Measurements from ENCODE around the gene NUMB.
"Not testable (repeated sequence)": the region's sequence is repeated elsewhere in the genome, so short reads cannot be mapped to it uniquely, and the experiment has no call there.

NUMB gene

GRCh38 chr14:73402579-73402978, 55.8 kb downstream of the NUMB start:
- Histone ChIP-seq H3K4me1 (ENCODE audit: control extremely low read depth in 1 of 4, control insufficient read depth in 4 of 4, insufficient read depth in 4 of 4, low read length in 3 of 4) (no peaks in the 10 kb centered on the region), H3K36me3 (ENCODE audit: control insufficient read depth in 4 of 4, insufficient read depth in 4 of 4, low read length in 3 of 4) (peaks cover 0 to 7% (median 4%) of the 10 kb centered on the region in 4 experiments), H3K27me3 (replicated peaks in 2 of 5; ENCODE audit: control insufficient read depth in 4 of 5, insufficient read depth in 5 of 5, low read length in 4 of 5) (no peaks in the 10 kb centered on the region), H3K4me3 (ENCODE audit: control insufficient read depth in 1 of 7, extremely low read depth in 1 of 7, insufficient read depth in 4 of 7, low read depth in 2 of 7, low read length in 6 of 7) (no peak overlapping the region), H3K9me3 (ENCODE audit: control extremely low read depth in 1 of 5, control insufficient read depth in 4 of 5, insufficient read depth in 2 of 5, low read depth in 1 of 5, low read length in 4 of 5) (peaks cover 0 to 5% (median 0%) of the 10 kb centered on the region in 5 experiments), H3K27ac (ENCODE audit: insufficient read depth in 1 of 2, low read depth in 1 of 2, low read length in 2 of 2, poor library complexity in 1 of 2, severe bottlenecking in 2 of 2) (no peak overlapping the region)
- CTCF ChIA-PET: interaction anchor here (0.6 to 2.0 kb wide), 5 partner anchors 8 to 69 kb away, joined by 3 to 4 read pairs (median 3); no protein-coding TSS in a partner anchor
- 100% methylated on average over 1 of the region's 2 CpGs for WGBS (ENCODE audit: insufficient coverage)
- POLR2A ChIA-PET: no interaction called here
- no peak for DNase-seq

GRCh38 chr14:73397810-73398209, 60.5 kb downstream of the NUMB start:
- no peak overlapping the region for H3K27ac ChIP-seq (ENCODE audit: insufficient read depth in 1 of 2, low read depth in 1 of 2, low read length in 2 of 2, poor library complexity in 1 of 2, severe bottlenecking in 2 of 2)
- CTCF ChIA-PET: no interaction called here
- no peaks in the 10 kb centered on the region for H3K9me3 ChIP-seq (ENCODE audit: control extremely low read depth in 1 of 5, control insufficient read depth in 4 of 5, insufficient read depth in 2 of 5, low read depth in 1 of 5, low read length in 4 of 5)
- POLR2A ChIA-PET: no interaction called here
- WGBS (ENCODE audit: insufficient coverage): 94% methylated on average over 2 of the region's 3 CpGs
- DNase-seq: no peak
- H3K27me3 ChIP-seq (replicated peaks in 2 of 5; ENCODE audit: control insufficient read depth in 4 of 5, insufficient read depth in 5 of 5, low read length in 4 of 5): no peaks in the 10 kb centered on the region
- H3K36me3 ChIP-seq (ENCODE audit: control insufficient read depth in 4 of 4, insufficient read depth in 4 of 4, low read length in 3 of 4): peaks cover 0 to 3% (median 2%) of the 10 kb centered on the region in 4 experiments
- no peaks in the 10 kb centered on the region for H3K4me1 ChIP-seq (ENCODE audit: control extremely low read depth in 1 of 4, control insufficient read depth in 4 of 4, insufficient read depth in 4 of 4, low read length in 3 of 4)
- H3K4me3 ChIP-seq (ENCODE audit: control insufficient read depth in 1 of 7, extremely low read depth in 1 of 7, insufficient read depth in 4 of 7, low read depth in 2 of 7, low read length in 6 of 7): no peak overlapping the region

- Histone ChIP-seq H3K27me3 (replicated peaks in 2 of 5; ENCODE audit: control insufficient read depth in 4 of 5, insufficient read depth in 5 of 5, low read length in 4 of 5) (no peaks in the 10 kb centered on the region), H3K4me3 (ENCODE audit: control insufficient read depth in 1 of 7, extremely low read depth in 1 of 7, insufficient read depth in 4 of 7, low read depth in 2 of 7, low read length in 6 of 7) (no peak overlapping the region), H3K36me3 (ENCODE audit: control insufficient read depth in 4 of 4, insufficient read depth in 4 of 4, low read length in 3 of 4) (peaks cover 0 to 7% (median 1%) of the 10 kb centered on the region in 4 experiments), H3K27ac (ENCODE audit: insufficient read depth in 1 of 2, low read depth in 1 of 2, low read length in 2 of 2, poor library complexity in 1 of 2, severe bottlenecking in 2 of 2) (no peak overlapping the region), H3K9me3 (ENCODE audit: control extremely low read depth in 1 of 5, control insufficient read depth in 4 of 5, insufficient read depth in 2 of 5, low read depth in 1 of 5, low read length in 4 of 5) (no peaks in the 10 kb centered on the region), H3K4me1 (ENCODE audit: control extremely low read depth in 1 of 4, control insufficient read depth in 4 of 4, insufficient read depth in 4 of 4, low read length in 3 of 4) (no peaks in the 10 kb centered on the region)
- ChIA-PET POLR2A (interaction anchor here (0.6 kb wide), 1 partner anchor 294 kb away, joined by 9 read pairs; no protein-coding TSS in a partner anchor), CTCF (interaction anchor here (0.6 to 1.3 kb wide), 2 partner anchors 9 to 83 kb away, joined by 3 read pairs; no protein-coding TSS in a partner anchor)
- 100% methylated on average over 1 of the region's 1 CpG for WGBS (ENCODE audit: insufficient coverage)
- no peak for DNase-seq
Observed at GRCh38 chr14:73394317-73394716, 64.0 kb downstream of the NUMB start.

- ChIA-PET CTCF (no interaction called here), POLR2A (no interaction called here)
- Histone ChIP-seq H3K27me3 (replicated peaks in 2 of 5; ENCODE audit: control insufficient read depth in 4 of 5, insufficient read depth in 5 of 5, low read length in 4 of 5) (no peaks in the 10 kb centered on the region), H3K27ac (ENCODE audit: insufficient read depth in 1 of 2, low read depth in 1 of 2, low read length in 2 of 2, poor library complexity in 1 of 2, severe bottlenecking in 2 of 2) (no peak overlapping the region), H3K4me3 (ENCODE audit: control insufficient read depth in 1 of 7, extremely low read depth in 1 of 7, insufficient read depth in 4 of 7, low read depth in 2 of 7, low read length in 6 of 7) (no peak overlapping the region), H3K4me1 (ENCODE audit: control extremely low read depth in 1 of 4, control insufficient read depth in 4 of 4, insufficient read depth in 4 of 4, low read length in 3 of 4) (no peaks in the 10 kb centered on the region), H3K9me3 (ENCODE audit: control extremely low read depth in 1 of 5, control insufficient read depth in 4 of 5, insufficient read depth in 2 of 5, low read depth in 1 of 5, low read length in 4 of 5) (no peaks in the 10 kb centered on the region), H3K36me3 (ENCODE audit: control insufficient read depth in 4 of 4, insufficient read depth in 4 of 4, low read length in 3 of 4) (peaks cover 0 to 7% (median 1%) of the 10 kb centered on the region in 4 experiments)
- no peak for DNase-seq
Observed at GRCh38 chr14:73393375-73393774, 65.0 kb downstream of the NUMB start.

- Histone ChIP-seq H3K4me3 (ENCODE audit: control insufficient read depth in 1 of 7, extremely low read depth in 1 of 7, insufficient read depth in 4 of 7, low read depth in 2 of 7, low read length in 6 of 7) (no peak overlapping the region), H3K4me1 (ENCODE audit: control extremely low read depth in 1 of 4, control insufficient read depth in 4 of 4, insufficient read depth in 4 of 4, low read length in 3 of 4) (no peaks in the 10 kb centered on the region), H3K36me3 (ENCODE audit: control insufficient read depth in 4 of 4, insufficient read depth in 4 of 4, low read length in 3 of 4) (peaks cover 0 to 7% (median 2%) of the 10 kb centered on the region in 4 experiments), H3K27me3 (replicated peaks in 2 of 5; ENCODE audit: control insufficient read depth in 4 of 5, insufficient read depth in 5 of 5, low read length in 4 of 5) (no peaks in the 10 kb centered on the region), H3K27ac (ENCODE audit: insufficient read depth in 1 of 2, low read depth in 1 of 2, low read length in 2 of 2, poor library complexity in 1 of 2, severe bottlenecking in 2 of 2) (no peak overlapping the region), H3K9me3 (ENCODE audit: control extremely low read depth in 1 of 5, control insufficient read depth in 4 of 5, insufficient read depth in 2 of 5, low read depth in 1 of 5, low read length in 4 of 5) (no peaks in the 10 kb centered on the region)
- no peak for DNase-seq
- 82% methylated on average over 2 of the region's 4 CpGs for WGBS (ENCODE audit: insufficient coverage)
- ChIA-PET POLR2A (no interaction called here), CTCF (interaction anchor here (1.4 kb wide), 1 partner anchor 10 kb away, joined by 3 read pairs; no protein-coding TSS in a partner anchor)
Observed at GRCh38 chr14:73392329-73393257, 65.8 kb downstream of the NUMB start.

- CTCF ChIA-PET; H3K36me3 ChIP-seq (ENCODE audit: control insufficient read depth in 4 of 4, insufficient read depth in 4 of 4, low read length in 3 of 4); POLR2A ChIA-PET; H3K4me3 ChIP-seq (ENCODE audit: control insufficient read depth in 1 of 7, extremely low read depth in 1 of 7, insufficient read depth in 4 of 7, low read depth in 2 of 7, low read length in 6 of 7); H3K27ac ChIP-seq (ENCODE audit: insufficient read depth in 1 of 2, low read depth in 1 of 2, low read length in 2 of 2, poor library complexity in 1 of 2, severe bottlenecking in 2 of 2); DNase-seq; H3K4me1 ChIP-seq (ENCODE audit: control extremely low read depth in 1 of 4, control insufficient read depth in 4 of 4, insufficient read depth in 4 of 4, low read length in 3 of 4); H3K27me3 ChIP-seq (replicated peaks in 2 of 5; ENCODE audit: control insufficient read depth in 4 of 5, insufficient read depth in 5 of 5, low read length in 4 of 5): not testable (repeated sequence)
- H3K9me3 ChIP-seq (ENCODE audit: control extremely low read depth in 1 of 5, control insufficient read depth in 4 of 5, insufficient read depth in 2 of 5, low read depth in 1 of 5, low read length in 4 of 5): peaks cover 0 to 12% (median 4%) of the 10 kb centered on the region in 5 experiments
- WGBS (ENCODE audit: insufficient coverage): no CpG with 5 or more reads among the region's 3 CpGs
Observed at GRCh38 chr14:73387860-73388259, 70.5 kb downstream of the NUMB start.

- Histone ChIP-seq H3K36me3 (ENCODE audit: control insufficient read depth in 4 of 4, insufficient read depth in 4 of 4, low read length in 3 of 4) (peaks cover 0 to 5% (median 2%) of the 10 kb centered on the region in 4 experiments), H3K4me1 (ENCODE audit: control extremely low read depth in 1 of 4, control insufficient read depth in 4 of 4, insufficient read depth in 4 of 4, low read length in 3 of 4) (peaks cover 0 to 5% (median 1%) of the 10 kb centered on the region in 4 experiments), H3K27me3 (replicated peaks in 2 of 5; ENCODE audit: control insufficient read depth in 4 of 5, insufficient read depth in 5 of 5, low read length in 4 of 5) (no peaks in the 10 kb centered on the region), H3K27ac (ENCODE audit: insufficient read depth in 1 of 2, low read depth in 1 of 2, low read length in 2 of 2, poor library complexity in 1 of 2, severe bottlenecking in 2 of 2) (no peak overlapping the region), H3K9me3 (ENCODE audit: control extremely low read depth in 1 of 5, control insufficient read depth in 4 of 5, insufficient read depth in 2 of 5, low read depth in 1 of 5, low read length in 4 of 5) (peaks cover 0 to 17% (median 4%) of the 10 kb centered on the region in 5 experiments), H3K4me3 (ENCODE audit: control insufficient read depth in 1 of 7, extremely low read depth in 1 of 7, insufficient read depth in 4 of 7, low read depth in 2 of 7, low read length in 6 of 7) (no peak overlapping the region)
- WGBS (ENCODE audit: insufficient coverage): no CpG with 5 or more reads among the region's 3 CpGs
- ChIA-PET CTCF (no interaction called here), POLR2A (no interaction called here)
- DNase-seq: no peak
Observed at GRCh38 chr14:73386342-73386741, 72.0 kb downstream of the NUMB start.
